HT-29 (cell line): ENCODE data around the gene ITGB1BP1. TPM values are rescaled to one million over a fixed set of nuclear protein-coding genes. Genes with fewer than 3 reads are reported as not detected.

Experiments used
- DNase-seq: peaks from one replicate; pipeline ENCODE4 v3.0.0-alpha.2; 2015; ENCODE audit warnings: low spot score
- total RNA-seq: library from RNA; depleted of rRNA; stranded (reverse); fragments of >200 nt; shearing (Covaris generic); gene quantifications from 2 replicates; pipeline ENCODE4 v1.2.3, GENCODE V29; 2014; rRNA removed

Gene ITGB1BP1, protein sequence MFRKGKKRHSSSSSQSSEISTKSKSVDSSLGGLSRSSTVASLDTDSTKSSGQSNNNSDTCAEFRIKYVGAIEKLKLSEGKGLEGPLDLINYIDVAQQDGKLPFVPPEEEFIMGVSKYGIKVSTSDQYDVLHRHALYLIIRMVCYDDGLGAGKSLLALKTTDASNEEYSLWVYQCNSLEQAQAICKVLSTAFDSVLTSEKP
- 27.4 and 33.5 TPM in 2 replicates for total RNA-seq

DNA sequence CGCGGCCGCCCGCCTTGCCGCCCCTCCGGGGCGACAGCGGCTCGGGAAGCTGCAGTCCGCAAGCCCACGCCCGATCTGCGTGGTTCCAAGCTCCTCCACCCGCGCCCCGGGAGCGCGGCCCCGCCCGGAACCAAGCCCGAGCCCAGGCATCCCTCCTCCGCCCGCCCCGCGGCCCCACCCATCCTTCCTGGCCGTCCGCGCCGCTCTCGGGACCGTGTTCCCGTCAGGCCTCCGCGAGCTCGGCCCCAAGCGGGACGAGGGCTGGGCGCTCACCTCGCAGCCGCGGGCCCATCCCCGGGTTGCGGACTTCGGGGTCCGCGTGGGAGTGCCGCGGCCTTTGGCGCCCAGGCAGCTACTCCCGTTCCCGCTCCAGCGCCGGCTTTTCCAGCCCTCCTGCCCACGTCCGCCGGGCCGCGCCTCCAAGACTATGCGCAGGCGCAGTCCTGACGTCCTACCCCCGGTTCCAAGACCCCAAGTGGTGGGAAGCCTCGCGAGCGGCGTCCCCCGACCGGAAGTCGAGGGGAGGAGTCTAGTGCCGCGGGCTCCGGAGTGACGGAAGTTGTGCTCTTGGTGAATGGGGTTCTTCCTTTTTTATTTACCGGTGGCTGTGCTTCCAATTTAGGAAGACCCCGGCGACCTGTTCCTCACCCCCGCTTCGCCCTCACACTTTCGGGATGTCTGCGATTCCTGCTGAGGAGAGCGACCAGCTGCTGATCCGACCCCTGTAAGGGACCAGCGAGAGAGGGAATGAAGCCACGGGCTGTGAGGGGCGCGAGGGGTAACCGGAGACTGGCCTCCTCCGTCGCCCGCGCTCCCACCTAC, at the start of gene ITGB1BP1, which contains the start of gene CPSF3:
Gene ITGB1BP1, minus strand, starts transcription at position 429 of the 822 bp plus-strand sequence. CDS start 4,831 bp downstream, outside the sequence.
Gene CPSF3, plus strand, starts transcription at position 555 of the 822 bp plus-strand sequence. Its CDS starts 120 bp downstream, at position 675.
- DNase-seq = peak; percentile 98

DNA sequence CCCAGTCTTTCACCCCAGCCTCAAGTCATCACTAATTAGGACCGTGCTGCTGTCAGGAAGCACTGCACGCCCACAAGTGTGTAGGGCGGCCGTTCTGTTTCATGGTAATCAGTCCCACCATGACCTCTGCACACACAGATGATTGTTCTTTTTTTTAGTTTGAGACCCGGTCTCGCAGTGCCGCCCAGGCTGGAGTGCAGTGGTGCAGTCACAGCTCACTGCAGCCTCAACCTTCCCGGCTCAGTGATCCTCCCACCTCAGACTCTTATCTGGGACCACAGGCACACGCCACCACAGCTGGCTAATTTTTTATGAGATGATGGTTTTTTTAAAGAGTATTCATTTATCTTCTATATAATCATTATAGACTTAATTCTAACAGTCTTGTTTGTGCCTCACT, 49.2 kb upstream of the ITGB1BP1 start:
- DNase-seq = no peak

GRCh38 chr2:9471206-9471605, 47.9 kb upstream of the ITGB1BP1 start:
- no peak for DNase-seq

DNA sequence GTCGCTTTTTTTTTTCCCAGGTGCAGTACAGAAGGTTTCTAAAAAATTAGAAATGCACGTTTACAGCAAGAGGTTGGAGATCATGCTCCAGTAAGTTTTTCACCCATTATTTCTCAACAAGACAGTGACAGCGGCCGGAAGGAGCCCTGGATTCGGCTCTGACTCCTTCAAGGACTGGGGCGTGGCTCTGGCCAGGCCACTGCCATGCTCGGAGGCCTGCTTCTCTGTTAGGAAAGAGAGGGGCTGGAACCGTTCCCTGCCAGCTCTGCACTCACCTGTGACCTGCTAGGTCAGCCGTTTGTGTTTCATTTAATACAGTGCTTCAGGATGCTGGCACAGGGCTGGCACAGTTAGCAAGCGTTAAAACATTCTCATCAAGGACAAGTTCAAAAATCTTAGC, 44.4 kb upstream of the ITGB1BP1 start:
- DNase-seq = no peak

GRCh38 chr2:9466147-9466683, 42.9 kb upstream of the ITGB1BP1 start:
- DNase-seq = no peak

GRCh38 chr2:9465170-9465569, 41.8 kb upstream of the ITGB1BP1 start:
- no peak for DNase-seq

DNA sequence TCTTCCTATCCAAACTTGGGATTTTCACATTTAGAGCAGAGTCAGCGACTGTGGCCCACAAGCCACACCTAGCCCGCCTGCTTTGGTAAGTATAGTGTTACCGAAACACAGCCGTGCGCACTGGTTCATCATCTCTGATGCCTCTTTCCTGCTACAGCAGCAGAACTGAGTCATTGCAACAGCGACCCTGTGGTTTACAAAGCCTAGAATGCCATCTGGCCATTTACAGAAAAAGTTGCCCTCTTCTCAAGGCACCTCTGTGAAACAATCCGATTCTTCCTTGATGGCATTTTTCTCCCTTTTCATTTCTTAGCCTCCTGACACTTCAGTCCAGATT, 40.3 kb upstream of the ITGB1BP1 start:
- no peak for DNase-seq

DNA sequence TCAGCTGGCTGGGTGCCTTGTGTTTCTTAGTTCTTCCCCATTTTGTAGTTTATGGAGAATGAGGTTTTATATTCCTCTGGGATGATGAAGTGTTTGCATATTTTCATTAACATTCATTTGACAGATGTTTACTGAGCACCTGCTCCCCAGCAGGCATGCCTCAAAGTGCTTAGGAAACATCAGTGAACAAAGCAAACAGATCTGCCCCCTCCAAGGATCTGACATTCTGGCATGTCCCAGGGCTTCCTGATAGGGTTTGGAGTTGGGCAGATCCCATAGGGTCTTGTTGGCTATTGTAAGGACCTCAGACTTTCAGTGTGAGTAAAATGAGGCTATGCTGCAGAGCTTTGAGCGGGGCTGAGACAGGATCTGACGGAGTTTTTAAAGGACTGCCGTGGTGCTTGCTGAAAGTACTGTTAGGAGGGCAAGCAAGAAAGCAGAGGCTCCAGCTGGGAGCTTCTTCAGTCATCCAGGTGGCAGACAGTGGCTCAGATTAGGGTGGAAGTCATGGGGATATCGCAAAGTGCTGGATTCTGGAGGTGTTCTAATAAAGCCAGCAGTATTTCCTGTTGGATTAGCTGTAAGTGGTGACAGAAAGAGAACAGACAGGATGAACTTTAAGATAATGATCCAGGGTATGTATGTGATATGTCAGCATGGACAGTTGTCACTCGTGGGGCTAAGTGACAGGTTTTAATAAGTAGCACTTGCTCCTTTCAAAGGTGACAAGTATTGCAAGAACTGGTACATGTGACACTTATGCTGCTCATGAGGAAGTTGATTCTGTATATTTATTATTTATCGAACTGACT, 39.8 kb upstream of the ITGB1BP1 start:
- DNase-seq = no peak

GRCh38 chr2:9462313-9462712, 39.0 kb upstream of the ITGB1BP1 start:
- DNase-seq = no peak

- DNase-seq = no peak
Measured at GRCh38 chr2:9461079-9461478, 37.8 kb upstream of the ITGB1BP1 start.

- no peak for DNase-seq
Measured at GRCh38 chr2:9460441-9461017, 37.2 kb upstream of the ITGB1BP1 start.

- no peak for DNase-seq
Measured at GRCh38 chr2:9451231-9451630, 27.9 kb upstream of the ITGB1BP1 start.

- DNase-seq = no peak
Measured at GRCh38 chr2:9445089-9445488, 21.8 kb upstream of the ITGB1BP1 start.

DNA sequence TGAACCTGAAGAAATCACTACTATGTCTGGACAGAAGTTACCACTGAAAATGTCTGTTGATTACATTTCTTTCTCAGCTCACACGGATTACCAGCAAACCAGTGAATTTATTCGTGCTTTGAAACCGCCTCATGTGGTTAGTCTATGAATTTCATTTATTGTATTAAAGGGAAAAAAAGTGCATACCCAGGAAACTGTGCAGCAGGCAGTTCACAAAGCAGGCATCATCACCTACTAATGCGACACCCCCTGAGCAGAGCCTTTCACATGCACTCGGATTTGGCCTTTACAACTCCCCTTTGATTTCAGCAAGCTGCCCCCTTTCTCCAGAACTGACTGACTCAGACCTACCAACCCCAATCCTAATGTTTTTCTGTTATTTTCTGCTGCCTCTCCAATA, 20.2 kb upstream of the ITGB1BP1 start:
- no peak for DNase-seq

DNA sequence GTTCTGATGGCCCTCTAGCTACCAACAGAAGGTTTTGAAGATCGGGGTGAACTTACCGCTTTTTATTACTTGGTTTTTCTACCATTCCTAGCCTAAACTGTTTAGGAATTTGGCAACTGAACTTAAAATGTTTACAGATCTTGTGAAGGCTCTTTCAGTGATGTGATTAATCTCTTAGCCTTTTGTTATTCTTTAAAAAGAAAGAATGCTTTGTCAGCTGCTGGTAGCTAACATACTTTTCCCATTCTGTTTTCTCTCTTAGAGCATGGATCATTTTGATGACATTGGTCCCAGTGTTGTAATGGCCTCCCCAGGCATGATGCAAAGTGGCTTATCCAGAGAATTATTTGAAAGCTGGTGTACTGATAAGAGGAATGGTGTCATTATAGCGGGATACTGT, 18.2 kb upstream of the ITGB1BP1 start:
- DNase-seq = no peak

- DNase-seq = no peak
Measured at GRCh38 chr2:9440058-9440727, 16.9 kb upstream of the ITGB1BP1 start.

DNA sequence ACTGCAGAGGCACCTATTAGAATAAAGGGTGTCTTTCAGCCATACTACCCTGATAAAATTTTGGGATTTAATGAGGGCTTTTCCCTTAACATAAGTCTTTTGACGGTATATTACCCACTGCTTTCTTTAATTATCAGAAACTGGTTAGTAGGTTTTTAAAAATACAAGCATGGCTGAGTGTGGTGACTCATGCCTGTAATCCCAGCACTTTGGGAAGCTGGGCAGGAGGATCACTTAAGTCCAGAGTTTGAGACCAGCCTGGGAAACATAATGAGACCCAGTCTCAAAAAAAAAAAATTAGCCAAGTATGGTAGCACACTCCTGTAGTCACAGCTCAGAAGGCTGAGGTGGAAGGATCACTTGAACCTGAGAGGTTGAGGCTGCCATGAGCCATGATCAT, 16.2 kb upstream of the ITGB1BP1 start:
- no peak for DNase-seq

- DNase-seq = no peak
Measured at GRCh38 chr2:9434489-9434888, 11.2 kb upstream of the ITGB1BP1 start.

DNA sequence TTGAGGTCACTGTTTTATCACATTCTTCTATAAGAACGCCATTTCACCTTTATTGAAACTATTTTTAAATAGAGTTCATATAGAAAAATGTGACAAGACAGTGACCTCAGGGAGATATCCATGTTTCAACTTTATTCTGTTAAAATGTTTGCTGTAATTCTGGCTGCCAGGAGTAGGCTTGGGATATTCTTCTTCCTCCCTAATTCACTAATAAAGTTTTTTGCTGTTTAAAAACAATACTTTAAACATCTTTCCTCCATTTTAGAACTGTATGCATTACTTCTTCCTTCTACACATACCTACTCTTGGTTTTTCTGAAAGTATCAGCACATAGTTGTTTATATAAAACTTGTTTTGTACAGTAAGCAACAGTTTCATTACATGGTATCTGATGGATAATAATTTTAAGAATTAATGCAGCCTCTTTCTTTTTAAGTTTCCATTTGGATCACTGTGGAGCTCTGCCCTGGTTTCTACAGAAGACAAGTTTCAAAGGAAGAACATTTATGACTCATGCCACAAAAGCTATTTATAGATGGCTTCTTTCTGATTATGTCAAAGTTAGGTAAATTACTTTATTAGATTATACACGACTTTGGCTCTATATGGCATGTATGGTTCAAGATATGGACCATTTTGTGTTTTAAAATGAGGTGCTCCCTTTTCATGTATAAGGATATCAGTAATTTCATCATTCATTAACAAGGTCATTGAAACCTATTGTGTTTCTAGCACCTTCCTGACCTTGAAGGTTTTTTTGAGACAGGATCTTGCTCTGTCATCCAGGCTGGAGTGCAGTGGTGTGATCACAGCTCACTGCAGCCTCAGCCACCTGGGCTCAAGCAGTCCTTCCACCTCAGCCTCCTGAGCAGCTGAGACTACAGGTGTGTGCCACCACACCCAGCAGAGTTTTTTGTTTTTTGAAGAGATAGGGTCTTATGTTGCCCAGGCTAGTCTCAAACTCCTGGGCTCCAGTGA, 7.3 kb upstream of the ITGB1BP1 start:
- no peak for DNase-seq
